ENCODE measurements around the gene CCSER1.

The CCSER1 gene

GRCh38 chr4:90495211-90495610 is 368.0 kb downstream of the CCSER1 start:
- H3K27ac ChIP-seq = peak overlapping the region; percentile 50
- no peak for TF ChIP-seq CTCF (conservative IDR thresholded peaks at IDR 0.05)

- H3K27ac ChIP-seq = peak overlapping the region; percentile 50
- no peak for TF ChIP-seq CTCF (conservative IDR thresholded peaks at IDR 0.05)
Measured at GRCh38 chr4:90495936-90496335, 368.7 kb downstream of the CCSER1 start.

- TF ChIP-seq CTCF (conservative IDR thresholded peaks at IDR 0.05) = no peak
Measured at GRCh38 chr4:90498175-90498574, 371.0 kb downstream of the CCSER1 start.

GRCh38 chr4:90503677-90504076 is 376.5 kb downstream of the CCSER1 start:
- H3K27ac ChIP-seq = no peak overlapping the region
- TF ChIP-seq CTCF (conservative IDR thresholded peaks at IDR 0.05) = no peak

More at GRCh38 chr4:90498175-90498574, 371.0 kb downstream of the CCSER1 start:
- H3K27ac ChIP-seq = no peak overlapping the region

GRCh38 chr4:90515191-90515590 is 388.0 kb downstream of the CCSER1 start:
- no peak overlapping the region for H3K27ac ChIP-seq
- TF ChIP-seq CTCF (conservative IDR thresholded peaks at IDR 0.05) = no peak

GRCh38 chr4:90528551-90528950 is 401.4 kb downstream of the CCSER1 start:
- no peak for TF ChIP-seq CTCF (conservative IDR thresholded peaks at IDR 0.05)
- H3K27ac ChIP-seq = no peak overlapping the region

GRCh38 chr4:90536408-90536807 is 409.2 kb downstream of the CCSER1 start:
- no peak for TF ChIP-seq CTCF (conservative IDR thresholded peaks at IDR 0.05)

GRCh38 chr4:90537491-90537890 is 410.3 kb downstream of the CCSER1 start:
- no peak for TF ChIP-seq CTCF (conservative IDR thresholded peaks at IDR 0.05)
- H3K27ac ChIP-seq = no peak overlapping the region

More at GRCh38 chr4:90536408-90536807, 409.2 kb downstream of the CCSER1 start:
- no peak overlapping the region for H3K27ac ChIP-seq
